Measurements from ENCODE around the gene FBXO33. TPM values are rescaled to one million over a fixed set of nuclear protein-coding genes. Genes with fewer than 3 reads are reported as not detected.

Gene FBXO33
- total RNA-seq, 4 donors from 2014 or later, result 12.6 to 25.2 (median 16.4) TPM

DNA sequence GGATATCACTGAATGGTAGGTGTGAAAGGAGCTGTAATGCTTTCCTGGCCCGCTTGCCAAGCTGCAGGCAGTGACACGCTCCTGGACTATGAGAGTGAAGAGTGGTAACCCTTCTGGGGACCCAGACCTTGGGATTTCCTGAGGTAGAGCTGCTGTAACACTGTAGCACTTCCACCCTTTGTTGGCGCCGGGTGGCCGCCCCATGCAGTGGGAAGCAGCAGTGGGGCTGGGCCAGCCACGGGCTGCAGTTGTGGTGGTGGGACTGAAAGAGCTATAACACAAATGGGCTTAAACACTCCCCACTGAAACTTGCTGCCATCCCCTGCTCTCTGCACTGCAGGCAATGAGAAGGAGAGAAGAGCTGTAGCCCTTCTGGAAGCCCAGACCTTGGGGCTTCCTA, 9.6 kb upstream of the FBXO33 start:
- ATAC-seq (ENCODE audit: low FRiP score), result no peak
- DNase-seq (ENCODE audit: low spot score), result no peak
- TF ChIP-seq CTCF (IDR thresholded peaks at IDR 0.05), result no peak

DNA sequence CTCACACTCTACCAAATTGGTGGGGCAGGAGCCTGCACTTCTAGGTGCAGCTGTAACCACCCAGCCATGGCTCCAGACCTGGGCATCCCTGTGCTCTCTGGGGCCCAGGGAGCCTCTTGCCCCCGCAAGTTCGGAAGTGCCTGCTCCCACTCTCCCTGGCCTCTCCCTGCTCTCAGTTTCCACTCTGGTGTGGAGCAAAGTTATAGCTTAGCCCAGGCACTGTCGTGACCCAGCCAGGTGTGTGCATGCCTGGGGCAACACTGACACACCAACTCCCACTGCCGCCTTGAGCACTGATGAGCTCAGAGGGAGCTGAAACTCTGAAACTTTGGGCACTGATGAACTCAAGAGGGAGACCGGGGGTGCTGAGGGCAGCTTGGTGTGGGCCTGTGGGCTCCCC, 8.7 kb upstream of the FBXO33 start:
- ATAC-seq (ENCODE audit: low FRiP score), result peak; percentile 32
- DNase-seq (ENCODE audit: low spot score), result no peak
- no peak for TF ChIP-seq CTCF (IDR thresholded peaks at IDR 0.05)

GRCh38 chr14:39435241-39435640, 3.0 kb upstream of the FBXO33 start:
- DNase-seq (ENCODE audit: low spot score) (no peak), ATAC-seq (ENCODE audit: low FRiP score) (no peak)
- no peak for TF ChIP-seq CTCF (IDR thresholded peaks at IDR 0.05)

DNA sequence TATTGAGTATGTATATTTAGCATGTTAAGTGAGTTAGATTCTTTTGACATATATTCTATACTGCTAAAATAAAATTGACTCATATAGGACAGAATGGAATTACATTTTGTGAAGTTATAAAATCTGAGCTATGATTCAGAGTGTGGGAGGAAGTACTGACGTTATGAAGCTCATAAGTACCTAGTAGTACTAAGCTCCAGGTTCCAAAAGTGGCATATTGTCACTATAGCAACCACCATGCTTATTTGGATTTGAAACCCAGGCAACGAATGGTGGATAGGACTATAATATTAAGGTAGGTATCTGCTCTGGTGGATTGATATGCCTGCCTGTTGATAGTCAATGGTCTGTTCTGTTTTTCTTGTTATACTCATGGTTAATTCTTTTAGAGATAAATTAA, 2.2 kb upstream of the FBXO33 start:
- ATAC-seq (ENCODE audit: low FRiP score), result no peak
- DNase-seq (ENCODE audit: low spot score), result no peak
- TF ChIP-seq CTCF (IDR thresholded peaks at IDR 0.05), result no peak

DNA sequence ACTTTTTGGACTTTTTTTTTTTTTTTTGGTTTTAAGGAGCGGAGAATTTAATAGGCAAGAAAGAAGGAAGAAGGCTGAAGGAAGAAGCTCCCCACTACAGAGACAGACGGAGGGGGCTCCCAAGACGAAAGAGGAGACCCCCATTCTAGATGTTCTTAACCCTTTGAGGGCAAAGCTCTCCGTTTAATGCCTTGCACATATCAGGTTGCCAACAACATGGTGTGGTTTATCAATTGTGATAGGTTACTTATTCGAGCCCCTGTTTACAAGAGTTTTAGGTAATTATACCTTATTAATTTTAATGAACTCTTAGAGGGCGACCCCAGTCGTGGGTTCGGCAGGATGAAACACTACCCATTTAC, 1.2 kb upstream of the FBXO33 start:
- TF ChIP-seq CTCF (IDR thresholded peaks at IDR 0.05), result no peak
- no peak for ATAC-seq (ENCODE audit: low FRiP score)
- DNase-seq (ENCODE audit: low spot score), result no peak

- DNase-seq (ENCODE audit: low spot score), result peak; percentile 55
- peak; percentile 91 for ATAC-seq (ENCODE audit: low FRiP score)
Observed at GRCh38 chr14:39432619-39433451, 602 bp upstream of the FBXO33 start.

More at GRCh38 chr14:39432619-39433451, 602 bp upstream of the FBXO33 start:
- TF ChIP-seq CTCF (IDR thresholded peaks at IDR 0.05), result no peak

All from omental fat pad (tissue), 4 donors.